Muscle of back (tissue), 11 donors: ENCODE measurements around the gene CNTLN. TPM values are rescaled to one million over a fixed set of nuclear protein-coding genes. Genes with fewer than 3 reads are reported as not detected.
"Not testable (repeated sequence)": the region's sequence is repeated elsewhere in the genome, so short reads cannot be mapped to it uniquely, and the experiment has no call there.

Source experiments
- DNase-seq, 3 donors: peaks; one replicate each; pipeline versions ENCODE4 v3.0.0 to v3.0.0-alpha.2; 2013
- polyA plus RNA-seq, 10 donors: library from polyadenylated mRNA; unstranded; fragments of 120-200 nt; gene quantifications; one replicate each; pipeline ENCODE4 v1.2.1, GENCODE V29; 2013; ENCODE audit not compliant: insufficient read length in 10 of 10

Gene CNTLN
- polyA plus RNA-seq, 10 donors, result 7.9 to 13.1 (median 10.0) TPM

- peak in 1 of 3 donors; percentile 2 for DNase-seq
Observed at GRCh38 chr9:17291766-17292165, 156.9 kb downstream of the CNTLN start.

- DNase-seq, result no peak
Observed at GRCh38 chr9:17293685-17294084, 158.8 kb downstream of the CNTLN start.

- DNase-seq, result no peak
Observed at GRCh38 chr9:17294822-17295624, 160.2 kb downstream of the CNTLN start.

GRCh38 chr9:17315341-17315740 is 180.5 kb downstream of the CNTLN start:
- no peak for DNase-seq

- no peak for DNase-seq
Observed at GRCh38 chr9:17318821-17319320, 184.0 kb downstream of the CNTLN start.

GRCh38 chr9:17319864-17320263 is 185.0 kb downstream of the CNTLN start:
- no peak for DNase-seq

- DNase-seq, result peak in 1 of 3 donors; percentile 7
Observed at GRCh38 chr9:17322882-17323864, 188.3 kb downstream of the CNTLN start.

- DNase-seq, result no peak
Observed at GRCh38 chr9:17328331-17328730, 193.5 kb downstream of the CNTLN start.

- no peak for DNase-seq
Observed at GRCh38 chr9:17330097-17330496, 195.3 kb downstream of the CNTLN start.

GRCh38 chr9:17332115-17332514 is 197.3 kb downstream of the CNTLN start:
- no peak for DNase-seq

- DNase-seq, result no peak
Observed at GRCh38 chr9:17339156-17339555, 204.3 kb downstream of the CNTLN start.

- DNase-seq, result no peak
Observed at GRCh38 chr9:17342696-17343095, 207.9 kb downstream of the CNTLN start.

- DNase-seq, result peak in 1 of 3 donors; percentile 9
Observed at GRCh38 chr9:17349831-17350230, 215.0 kb downstream of the CNTLN start.

GRCh38 chr9:17354006-17354405 is 219.2 kb downstream of the CNTLN start:
- DNase-seq, result not testable (repeated sequence)

GRCh38 chr9:17361378-17361777 is 226.5 kb downstream of the CNTLN start:
- DNase-seq, result no peak

GRCh38 chr9:17367035-17367434 is 232.2 kb downstream of the CNTLN start:
- DNase-seq, result no peak

- DNase-seq, result no peak
Observed at GRCh38 chr9:17380126-17380861, 245.5 kb downstream of the CNTLN start.

GRCh38 chr9:17387565-17387964 is 252.7 kb downstream of the CNTLN start:
- no peak for DNase-seq

GRCh38 chr9:17389026-17389425 is 254.2 kb downstream of the CNTLN start:
- no peak for DNase-seq

GRCh38 chr9:17394881-17395510 is 260.2 kb downstream of the CNTLN start:
- DNase-seq, result no peak

- not testable (repeated sequence) for DNase-seq
Observed at GRCh38 chr9:17397166-17397728, 262.4 kb downstream of the CNTLN start.
